ENCODE data around the gene MAP7. TPM values are rescaled to one million over a fixed set of nuclear protein-coding genes. Genes with fewer than 3 reads are reported as not detected.
"Not testable (repeated sequence)": the region's sequence is repeated elsewhere in the genome, so short reads cannot be mapped to it uniquely, and the experiment has no call there.

The MAP7 gene
- total RNA-seq, 1 donor: 0.36 TPM

- no peak for DNase-seq (ENCODE audit: low read depth)
- TF ChIP-seq CTCF (IDR thresholded peaks at IDR 0.05; ENCODE audit: insufficient read depth, low read length): no peak
- H3K4me3 ChIP-seq (ENCODE audit: low read depth, low read length): no peak overlapping the region
Measured at GRCh38 chr6:136483906-136484305, 66.3 kb downstream of the MAP7 start.

- DNase-seq (ENCODE audit: low read depth): not testable (repeated sequence)
Measured at GRCh38 chr6:136483005-136483404, 67.2 kb downstream of the MAP7 start.

GRCh38 chr6:136477548-136477947, 72.7 kb downstream of the MAP7 start:
- DNase-seq (ENCODE audit: low read depth): no peak
- TF ChIP-seq CTCF (IDR thresholded peaks at IDR 0.05; ENCODE audit: insufficient read depth, low read length): no peak
- H3K4me3 ChIP-seq (ENCODE audit: low read depth, low read length): no peak overlapping the region

More at GRCh38 chr6:136483005-136483404, 67.2 kb downstream of the MAP7 start:
- not testable (repeated sequence) for H3K4me3 ChIP-seq (ENCODE audit: low read depth, low read length)

GRCh38 chr6:136475686-136476085, 74.5 kb downstream of the MAP7 start:
- TF ChIP-seq CTCF (IDR thresholded peaks at IDR 0.05; ENCODE audit: insufficient read depth, low read length): no peak
- no peak overlapping the region for H3K4me3 ChIP-seq (ENCODE audit: low read depth, low read length)
- no peak for DNase-seq (ENCODE audit: low read depth)

GRCh38 chr6:136474241-136474640, 76.0 kb downstream of the MAP7 start:
- TF ChIP-seq CTCF (IDR thresholded peaks at IDR 0.05; ENCODE audit: insufficient read depth, low read length): no peak
- DNase-seq (ENCODE audit: low read depth): no peak
- no peak overlapping the region for H3K4me3 ChIP-seq (ENCODE audit: low read depth, low read length)

GRCh38 chr6:136471922-136472321, 78.3 kb downstream of the MAP7 start:
- no peak for DNase-seq (ENCODE audit: low read depth)
- no peak overlapping the region for H3K4me3 ChIP-seq (ENCODE audit: low read depth, low read length)
- TF ChIP-seq CTCF (IDR thresholded peaks at IDR 0.05; ENCODE audit: insufficient read depth, low read length): no peak

- TF ChIP-seq CTCF (IDR thresholded peaks at IDR 0.05; ENCODE audit: insufficient read depth, low read length): no peak
Measured at GRCh38 chr6:136471372-136471771, 78.8 kb downstream of the MAP7 start.

More at GRCh38 chr6:136471372-136471771, 78.8 kb downstream of the MAP7 start:
- peak; percentile 2 for DNase-seq (ENCODE audit: low read depth)
- H3K4me3 ChIP-seq (ENCODE audit: low read depth, low read length): no peak overlapping the region

Data from fibroblast of the aortic adventitia (primary cell).